Activated naive CD4-positive, alpha-beta T cell treated with anti-CD3 and anti-CD28 coated beads, Interleukin-2, amount 50 U/mL, for 24 hours (primary cell): ENCODE data around the gene KDM4B.

ENCODE experiments used
- H3K27ac Mint-ChIP-seq: one replicate; pipeline ENCODE4 v1.8.0; 2021; ENCODE audit warnings: mild to moderate bottlenecking, mixed read lengths
- H3K27me3 Mint-ChIP-seq: one replicate; pipeline ENCODE4 v1.8.0; 2021; ENCODE audit warnings: mixed read lengths
- H3K36me3 Mint-ChIP-seq: one replicate; pipeline ENCODE4 v1.8.0; 2021; ENCODE audit warnings: mixed read lengths
- H3K4me1 Mint-ChIP-seq: one replicate; pipeline ENCODE4 v1.8.0; 2021; ENCODE audit warnings: mixed read lengths
- H3K4me3 Mint-ChIP-seq: one replicate; pipeline ENCODE4 v1.8.0; 2021; ENCODE audit warnings: mild to moderate bottlenecking, mixed read lengths
- H3K9me3 Mint-ChIP-seq: one replicate; pipeline ENCODE4 v1.8.0; 2021; ENCODE audit warnings: mixed read lengths

The KDM4B gene

DNA sequence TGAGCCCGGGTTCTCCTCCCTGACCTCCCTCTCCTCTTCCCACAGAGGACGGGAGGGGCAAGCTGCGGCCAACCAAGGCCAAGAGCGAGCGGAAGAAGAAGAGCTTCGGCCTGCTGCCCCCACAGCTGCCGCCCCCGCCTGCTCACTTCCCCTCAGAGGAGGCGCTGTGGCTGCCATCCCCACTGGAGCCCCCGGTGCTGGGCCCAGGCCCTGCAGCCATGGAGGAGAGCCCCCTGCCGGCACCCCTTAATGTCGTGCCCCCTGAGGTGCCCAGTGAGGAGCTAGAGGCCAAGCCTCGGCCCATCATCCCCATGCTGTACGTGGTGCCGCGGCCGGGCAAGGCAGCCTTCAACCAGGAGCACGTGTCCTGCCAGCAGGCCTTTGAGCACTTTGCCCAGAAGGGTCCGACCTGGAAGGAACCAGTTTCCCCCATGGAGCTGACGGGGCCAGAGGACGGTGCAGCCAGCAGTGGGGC is 162.2 kb downstream of the KDM4B start:
- H3K27me3 Mint-ChIP-seq: no peaks in the 10 kb centered on the region
- no peaks in the 10 kb centered on the region for H3K9me3 Mint-ChIP-seq
- H3K36me3 Mint-ChIP-seq: peaks cover 1% of the 10 kb centered on the region
- peaks cover 28% of the 10 kb centered on the region for H3K4me1 Mint-ChIP-seq
- peak overlapping the region; percentile 82 for H3K27ac Mint-ChIP-seq
- H3K4me3 Mint-ChIP-seq: no peak overlapping the region

DNA sequence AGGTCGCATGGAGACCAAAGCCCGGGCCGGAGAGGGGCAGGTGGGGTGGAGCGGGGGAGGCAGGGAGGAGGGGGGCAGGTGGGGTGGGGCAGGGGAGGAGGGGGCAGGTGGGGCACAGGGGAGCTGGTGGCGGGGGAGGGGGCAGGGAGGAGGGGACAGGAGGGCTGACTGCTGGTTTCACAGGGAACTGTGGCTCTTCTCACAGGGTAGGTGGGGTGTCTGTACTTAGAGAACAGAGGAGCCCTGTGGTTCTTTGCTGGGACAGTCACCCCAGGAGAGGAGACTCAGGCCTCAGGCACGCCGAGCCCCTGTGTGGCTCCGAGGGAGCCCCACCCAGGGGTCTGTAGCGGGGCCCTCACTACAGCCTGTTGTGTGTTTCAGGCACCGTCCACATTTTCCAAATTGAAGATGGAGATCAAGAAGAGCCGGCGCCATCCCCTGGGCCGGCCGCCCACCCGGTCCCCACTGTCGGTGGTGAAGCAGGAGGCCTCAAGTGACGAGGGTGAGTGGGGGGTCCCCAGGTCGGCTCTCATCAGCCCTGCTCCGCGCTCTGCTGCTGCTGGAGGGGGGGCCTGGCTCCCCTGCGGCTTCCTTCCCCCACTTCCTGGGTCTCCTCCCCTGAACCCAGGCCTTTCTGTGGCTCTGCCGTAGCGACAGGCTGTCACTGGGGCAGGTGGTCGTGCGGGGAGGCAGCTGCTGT is 162.7 kb downstream of the KDM4B start:
- peaks cover 1% of the 10 kb centered on the region for H3K36me3 Mint-ChIP-seq
- peak overlapping the region; percentile 62 for H3K4me3 Mint-ChIP-seq
- H3K4me1 Mint-ChIP-seq: peaks cover 28% of the 10 kb centered on the region
- no peaks in the 10 kb centered on the region for H3K27me3 Mint-ChIP-seq
- no peaks in the 10 kb centered on the region for H3K9me3 Mint-ChIP-seq
- H3K27ac Mint-ChIP-seq: no peak overlapping the region

GRCh38 chr19:5132206-5132560 is 163.3 kb downstream of the KDM4B start:
- Mint-ChIP-seq H3K36me3 (peaks cover 3% of the 10 kb centered on the region), H3K27ac (no peak overlapping the region), H3K4me3 (no peak overlapping the region), H3K9me3 (no peaks in the 10 kb centered on the region), H3K27me3 (no peaks in the 10 kb centered on the region), H3K4me1 (peaks cover 28% of the 10 kb centered on the region)

DNA sequence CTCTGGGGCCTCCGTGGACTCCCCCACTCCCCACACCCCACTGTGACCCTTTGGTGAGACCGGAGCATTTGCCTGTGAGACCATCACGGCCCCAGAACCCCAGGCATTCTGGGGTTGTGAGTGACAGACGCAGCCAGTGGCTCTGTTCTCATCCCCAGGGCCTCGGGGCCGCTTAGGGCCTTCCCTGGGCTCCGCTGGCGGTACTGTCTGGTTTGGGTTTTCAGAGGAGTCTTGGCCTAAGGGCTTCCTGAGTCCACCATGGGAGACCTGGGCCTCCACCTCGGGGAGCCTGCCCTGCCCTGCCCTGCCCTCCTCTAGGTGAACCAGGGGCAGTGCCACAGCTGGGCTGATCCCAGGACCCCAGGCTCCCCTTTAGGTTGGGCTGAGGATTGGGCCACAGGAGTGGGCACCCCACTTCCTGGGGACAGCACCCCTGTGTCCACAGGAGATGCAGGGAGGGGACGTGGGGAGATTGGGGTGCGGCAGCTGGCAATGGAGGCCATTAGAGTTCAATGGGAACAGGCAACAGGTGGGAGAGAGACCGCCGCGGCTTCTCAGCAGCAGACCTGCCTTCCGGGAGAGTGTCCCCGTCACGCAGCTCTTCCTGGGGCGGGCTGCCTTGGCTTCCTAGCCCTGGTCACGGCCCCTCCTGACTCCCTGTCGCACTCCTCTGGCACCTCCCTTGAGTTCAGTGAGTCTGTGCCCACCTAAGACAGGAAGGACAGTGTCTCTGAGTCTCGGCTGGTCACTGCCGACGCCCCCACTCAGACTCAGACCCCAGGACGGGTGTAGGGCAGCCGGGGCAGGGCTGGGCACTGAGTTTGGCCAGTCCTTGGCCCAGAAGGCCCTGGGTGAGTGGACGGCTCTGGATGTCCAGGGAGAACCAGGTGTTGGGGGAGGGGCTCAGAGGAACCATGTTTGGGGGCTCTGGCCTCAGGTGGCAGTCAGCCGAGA is 164.1 kb downstream of the KDM4B start:
- Mint-ChIP-seq H3K4me3 (no peak overlapping the region), H3K4me1 (peaks cover 28% of the 10 kb centered on the region), H3K27me3 (no peaks in the 10 kb centered on the region), H3K9me3 (no peaks in the 10 kb centered on the region), H3K27ac (no peak overlapping the region), H3K36me3 (peaks cover 3% of the 10 kb centered on the region)

GRCh38 chr19:5133986-5134595 is 165.2 kb downstream of the KDM4B start:
- no peaks in the 10 kb centered on the region for H3K27me3 Mint-ChIP-seq
- H3K36me3 Mint-ChIP-seq: peaks cover 5% of the 10 kb centered on the region
- H3K27ac Mint-ChIP-seq: no peak overlapping the region
- H3K9me3 Mint-ChIP-seq: no peaks in the 10 kb centered on the region
- peaks cover 40% of the 10 kb centered on the region for H3K4me1 Mint-ChIP-seq
- H3K4me3 Mint-ChIP-seq: no peak overlapping the region

DNA sequence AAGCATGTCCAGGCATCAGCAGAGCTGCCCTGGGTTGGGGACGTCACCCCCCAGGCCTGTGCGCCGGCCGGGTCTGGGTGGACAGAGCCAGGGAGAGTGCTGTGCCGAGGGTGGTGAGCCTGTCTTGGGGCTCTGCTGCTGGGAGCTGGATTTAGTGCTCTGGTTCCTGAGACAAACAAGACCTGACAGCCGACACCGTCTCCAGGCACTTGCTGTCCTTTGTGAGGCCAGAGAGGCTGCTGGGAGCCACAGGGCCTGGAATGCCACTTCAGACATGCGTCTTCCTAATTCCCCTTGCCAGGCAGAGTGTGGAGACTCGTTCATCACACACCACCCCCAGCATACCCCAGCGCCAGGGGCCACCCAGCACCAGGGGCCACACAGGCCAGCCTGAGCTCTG is 165.8 kb downstream of the KDM4B start:
- Mint-ChIP-seq H3K27ac (no peak overlapping the region), H3K27me3 (no peaks in the 10 kb centered on the region), H3K4me1 (peaks cover 40% of the 10 kb centered on the region), H3K9me3 (no peaks in the 10 kb centered on the region), H3K4me3 (no peak overlapping the region), H3K36me3 (peaks cover 6% of the 10 kb centered on the region)

- H3K9me3 Mint-ChIP-seq: no peaks in the 10 kb centered on the region
- peaks cover 9% of the 10 kb centered on the region for H3K36me3 Mint-ChIP-seq
- peaks cover 26% of the 10 kb centered on the region for H3K4me1 Mint-ChIP-seq
- no peaks in the 10 kb centered on the region for H3K27me3 Mint-ChIP-seq
- no peak overlapping the region for H3K27ac Mint-ChIP-seq
- no peak overlapping the region for H3K4me3 Mint-ChIP-seq
Measured at GRCh38 chr19:5136073-5136855, 167.4 kb downstream of the KDM4B start.

- Mint-ChIP-seq H3K4me1 (peaks cover 22% of the 10 kb centered on the region), H3K27me3 (no peaks in the 10 kb centered on the region), H3K36me3 (peaks cover 9% of the 10 kb centered on the region), H3K9me3 (no peaks in the 10 kb centered on the region), H3K4me3 (no peak overlapping the region), H3K27ac (no peak overlapping the region)
Measured at GRCh38 chr19:5137114-5137513, 168.2 kb downstream of the KDM4B start.

- peaks cover 18% of the 10 kb centered on the region for H3K4me1 Mint-ChIP-seq
- H3K9me3 Mint-ChIP-seq: no peaks in the 10 kb centered on the region
- no peak overlapping the region for H3K4me3 Mint-ChIP-seq
- H3K27ac Mint-ChIP-seq: no peak overlapping the region
- peaks cover 9% of the 10 kb centered on the region for H3K36me3 Mint-ChIP-seq
- no peaks in the 10 kb centered on the region for H3K27me3 Mint-ChIP-seq
Measured at GRCh38 chr19:5137571-5138124, 168.7 kb downstream of the KDM4B start.

GRCh38 chr19:5138606-5139582 is 170.0 kb downstream of the KDM4B start:
- Mint-ChIP-seq H3K36me3 (peaks cover 9% of the 10 kb centered on the region), H3K4me1 (peaks cover 23% of the 10 kb centered on the region), H3K27ac (peak overlapping the region; percentile 86), H3K27me3 (no peaks in the 10 kb centered on the region), H3K4me3 (peak overlapping the region; percentile 66), H3K9me3 (no peaks in the 10 kb centered on the region)

- Mint-ChIP-seq H3K4me3 (peak overlapping the region; percentile 66), H3K27ac (no peak overlapping the region), H3K9me3 (no peaks in the 10 kb centered on the region), H3K27me3 (no peaks in the 10 kb centered on the region), H3K36me3 (peaks cover 8% of the 10 kb centered on the region), H3K4me1 (peaks cover 23% of the 10 kb centered on the region)
Measured at GRCh38 chr19:5139583-5140325, 170.8 kb downstream of the KDM4B start.

GRCh38 chr19:5141129-5141849 is 172.4 kb downstream of the KDM4B start:
- Mint-ChIP-seq H3K27me3 (no peaks in the 10 kb centered on the region), H3K9me3 (no peaks in the 10 kb centered on the region), H3K4me3 (no peak overlapping the region), H3K36me3 (peaks cover 7% of the 10 kb centered on the region), H3K4me1 (peaks cover 23% of the 10 kb centered on the region), H3K27ac (no peak overlapping the region)
